ENCODE measurements around the gene UBE2Q1. TPM values are rescaled to one million over a fixed set of nuclear protein-coding genes. Genes with fewer than 3 reads are reported as not detected.

The UBE2Q1 gene
- total and polyA plus RNA-seq, 2 experiments from 2014 or later = 15.5 to 33.0 TPM

- H3K4me2 ChIP-seq = no peak overlapping the region
- no peaks in the 10 kb centered on the region for H3F3A ChIP-seq (replicated peaks; ENCODE audit: low read depth)
- H3K36me3 ChIP-seq (ENCODE audit: insufficient read depth) = no peaks in the 10 kb centered on the region
- Mint-ChIP-seq H3K27me3 (ENCODE audit: insufficient read depth, low read depth, poor library complexity) (peaks cover 8% of the 10 kb centered on the region), H3K4me1 (no peaks in the 10 kb centered on the region), H3K4me3 (no peak overlapping the region), H3K27ac (no peak overlapping the region), H3K36me3 (ENCODE audit: low read depth) (no peaks in the 10 kb centered on the region), H3K9me3 (no peaks in the 10 kb centered on the region; the same call in 2 of the 3 replicates)
- no peak overlapping the region for H3K27ac ChIP-seq (ENCODE audit: low read depth)
- no peak overlapping the region for H3K4me3 ChIP-seq
- no peaks in the 10 kb centered on the region for H3K4me1 ChIP-seq (ENCODE audit: insufficient read depth)
- TF ChIP-seq STAT1 (IDR thresholded peaks at IDR 0.05; ENCODE audit: unreplicated experiment) (no peak), REST (IDR thresholded peaks at IDR 0.05; ENCODE audit: unreplicated experiment) (no peak), EZH2phosphoT487 (IDR thresholded peaks at IDR 0.05; ENCODE audit: unreplicated experiment) (no peak)
- no peak for ATAC-seq
- no peaks in the 10 kb centered on the region for H4K20me1 ChIP-seq (replicated peaks; ENCODE audit: insufficient read depth)
- H3K27me3 ChIP-seq (ENCODE audit: insufficient read depth) = no peaks in the 10 kb centered on the region
- H3K9me2 ChIP-seq (ENCODE audit: insufficient read depth) = no peaks in the 10 kb centered on the region
- H2AFZ ChIP-seq = no peak overlapping the region
- DNase-seq (ENCODE audit: low spot score) = no peak
- H3K79me2 ChIP-seq (replicated peaks; ENCODE audit: insufficient read depth) = no peaks in the 10 kb centered on the region
Measured at GRCh38 chr1:154514066-154514553, 44.4 kb downstream of the UBE2Q1 start.

- Histone ChIP-seq H3K27ac (ENCODE audit: low read depth) (no peak overlapping the region), H3K79me2 (replicated peaks; ENCODE audit: insufficient read depth) (no peaks in the 10 kb centered on the region), H3K9me2 (ENCODE audit: insufficient read depth) (no peaks in the 10 kb centered on the region), H4K20me1 (replicated peaks; ENCODE audit: insufficient read depth) (no peaks in the 10 kb centered on the region), H3K4me1 (ENCODE audit: insufficient read depth) (no peaks in the 10 kb centered on the region), H3K36me3 (ENCODE audit: insufficient read depth) (no peaks in the 10 kb centered on the region), H3F3A (replicated peaks; ENCODE audit: low read depth) (no peaks in the 10 kb centered on the region), H3K27me3 (ENCODE audit: insufficient read depth) (no peaks in the 10 kb centered on the region), H3K4me2 (no peak overlapping the region), H3K4me3 (no peak overlapping the region), H2AFZ (no peak overlapping the region)
- H3K27me3 Mint-ChIP-seq (ENCODE audit: insufficient read depth, low read depth, poor library complexity) = peaks cover 8% of the 10 kb centered on the region
- H3K27ac Mint-ChIP-seq = no peak overlapping the region
- no peaks in the 10 kb centered on the region; the same call in 2 of the 3 replicates for H3K9me3 Mint-ChIP-seq
- H3K36me3 Mint-ChIP-seq (ENCODE audit: low read depth) = no peaks in the 10 kb centered on the region
- no peaks in the 10 kb centered on the region for H3K4me1 Mint-ChIP-seq
- DNase-seq (ENCODE audit: low spot score) (no peak), ATAC-seq (no peak)
- no peak overlapping the region for H3K4me3 Mint-ChIP-seq
- TF ChIP-seq, protein P1, sequence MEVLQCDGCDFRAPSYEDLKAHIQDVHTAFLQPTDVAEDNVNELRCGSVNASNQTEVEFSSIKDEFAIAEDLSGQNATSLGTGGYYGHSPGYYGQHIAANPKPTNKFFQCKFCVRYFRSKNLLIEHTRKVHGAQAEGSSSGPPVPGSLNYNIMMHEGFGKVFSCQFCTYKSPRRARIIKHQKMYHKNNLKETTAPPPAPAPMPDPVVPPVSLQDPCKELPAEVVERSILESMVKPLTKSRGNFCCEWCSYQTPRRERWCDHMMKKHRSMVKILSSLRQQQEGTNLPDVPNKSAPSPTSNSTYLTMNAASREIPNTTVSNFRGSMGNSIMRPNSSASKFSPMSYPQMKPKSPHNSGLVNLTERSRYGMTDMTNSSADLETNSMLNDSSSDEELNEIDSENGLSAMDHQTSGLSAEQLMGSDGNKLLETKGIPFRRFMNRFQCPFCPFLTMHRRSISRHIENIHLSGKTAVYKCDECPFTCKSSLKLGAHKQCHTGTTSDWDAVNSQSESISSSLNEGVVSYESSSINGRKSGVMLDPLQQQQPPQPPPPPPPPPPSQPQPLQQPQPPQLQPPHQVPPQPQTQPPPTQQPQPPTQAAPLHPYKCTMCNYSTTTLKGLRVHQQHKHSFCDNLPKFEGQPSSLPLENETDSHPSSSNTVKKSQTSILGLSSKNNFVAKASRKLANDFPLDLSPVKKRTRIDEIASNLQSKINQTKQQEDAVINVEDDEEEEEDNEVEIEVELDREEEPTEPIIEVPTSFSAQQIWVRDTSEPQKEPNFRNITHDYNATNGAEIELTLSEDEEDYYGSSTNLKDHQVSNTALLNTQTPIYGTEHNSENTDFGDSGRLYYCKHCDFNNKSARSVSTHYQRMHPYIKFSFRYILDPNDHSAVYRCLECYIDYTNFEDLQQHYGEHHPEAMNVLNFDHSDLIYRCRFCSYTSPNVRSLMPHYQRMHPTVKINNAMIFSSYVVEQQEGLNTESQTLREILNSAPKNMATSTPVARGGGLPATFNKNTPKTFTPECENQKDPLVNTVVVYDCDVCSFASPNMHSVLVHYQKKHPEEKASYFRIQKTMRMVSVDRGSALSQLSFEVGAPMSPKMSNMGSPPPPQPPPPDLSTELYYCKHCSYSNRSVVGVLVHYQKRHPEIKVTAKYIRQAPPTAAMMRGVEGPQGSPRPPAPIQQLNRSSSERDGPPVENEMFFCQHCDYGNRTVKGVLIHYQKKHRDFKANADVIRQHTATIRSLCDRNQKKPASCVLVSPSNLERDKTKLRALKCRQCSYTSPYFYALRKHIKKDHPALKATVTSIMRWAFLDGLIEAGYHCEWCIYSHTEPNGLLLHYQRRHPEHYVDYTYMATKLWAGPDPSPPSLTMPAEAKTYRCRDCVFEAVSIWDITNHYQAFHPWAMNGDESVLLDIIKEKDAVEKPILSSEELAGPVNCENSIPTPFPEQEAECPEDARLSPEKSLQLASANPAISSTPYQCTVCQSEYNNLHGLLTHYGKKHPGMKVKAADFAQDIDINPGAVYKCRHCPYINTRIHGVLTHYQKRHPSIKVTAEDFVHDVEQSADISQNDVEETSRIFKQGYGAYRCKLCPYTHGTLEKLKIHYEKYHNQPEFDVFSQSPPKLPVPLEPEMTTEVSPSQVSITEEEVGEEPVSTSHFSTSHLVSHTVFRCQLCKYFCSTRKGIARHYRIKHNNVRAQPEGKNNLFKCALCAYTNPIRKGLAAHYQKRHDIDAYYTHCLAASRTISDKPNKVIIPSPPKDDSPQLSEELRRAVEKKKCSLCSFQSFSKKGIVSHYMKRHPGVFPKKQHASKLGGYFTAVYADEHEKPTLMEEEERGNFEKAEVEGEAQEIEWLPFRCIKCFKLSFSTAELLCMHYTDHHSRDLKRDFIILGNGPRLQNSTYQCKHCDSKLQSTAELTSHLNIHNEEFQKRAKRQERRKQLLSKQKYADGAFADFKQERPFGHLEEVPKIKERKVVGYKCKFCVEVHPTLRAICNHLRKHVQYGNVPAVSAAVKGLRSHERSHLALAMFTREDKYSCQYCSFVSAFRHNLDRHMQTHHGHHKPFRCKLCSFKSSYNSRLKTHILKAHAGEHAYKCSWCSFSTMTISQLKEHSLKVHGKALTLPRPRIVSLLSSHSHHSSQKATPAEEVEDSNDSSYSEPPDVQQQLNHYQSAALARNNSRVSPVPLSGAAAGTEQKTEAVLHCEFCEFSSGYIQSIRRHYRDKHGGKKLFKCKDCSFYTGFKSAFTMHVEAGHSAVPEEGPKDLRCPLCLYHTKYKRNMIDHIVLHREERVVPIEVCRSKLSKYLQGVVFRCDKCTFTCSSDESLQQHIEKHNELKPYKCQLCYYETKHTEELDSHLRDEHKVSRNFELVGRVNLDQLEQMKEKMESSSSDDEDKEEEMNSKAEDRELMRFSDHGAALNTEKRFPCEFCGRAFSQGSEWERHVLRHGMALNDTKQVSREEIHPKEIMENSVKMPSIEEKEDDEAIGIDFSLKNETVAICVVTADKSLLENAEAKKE (CRISPR knock-in tag; IDR thresholded peaks at IDR 0.05) = no peak
- TF ChIP-seq ZNF331 (CRISPR knock-in tag; IDR thresholded peaks at IDR 0.05; ENCODE audit: low read depth) (no peak), CREB1 (CRISPR knock-in tag; IDR thresholded peaks at IDR 0.05; ENCODE audit: low read depth) (no peak), EZH2phosphoT487 (IDR thresholded peaks at IDR 0.05; ENCODE audit: unreplicated experiment) (no peak), POLR2AphosphoS5 (IDR thresholded peaks at IDR 0.05; ENCODE audit: low read depth) (no peak), STAT1 (IDR thresholded peaks at IDR 0.05; ENCODE audit: unreplicated experiment) (no peak)
- TF ChIP-seq, protein P2, sequence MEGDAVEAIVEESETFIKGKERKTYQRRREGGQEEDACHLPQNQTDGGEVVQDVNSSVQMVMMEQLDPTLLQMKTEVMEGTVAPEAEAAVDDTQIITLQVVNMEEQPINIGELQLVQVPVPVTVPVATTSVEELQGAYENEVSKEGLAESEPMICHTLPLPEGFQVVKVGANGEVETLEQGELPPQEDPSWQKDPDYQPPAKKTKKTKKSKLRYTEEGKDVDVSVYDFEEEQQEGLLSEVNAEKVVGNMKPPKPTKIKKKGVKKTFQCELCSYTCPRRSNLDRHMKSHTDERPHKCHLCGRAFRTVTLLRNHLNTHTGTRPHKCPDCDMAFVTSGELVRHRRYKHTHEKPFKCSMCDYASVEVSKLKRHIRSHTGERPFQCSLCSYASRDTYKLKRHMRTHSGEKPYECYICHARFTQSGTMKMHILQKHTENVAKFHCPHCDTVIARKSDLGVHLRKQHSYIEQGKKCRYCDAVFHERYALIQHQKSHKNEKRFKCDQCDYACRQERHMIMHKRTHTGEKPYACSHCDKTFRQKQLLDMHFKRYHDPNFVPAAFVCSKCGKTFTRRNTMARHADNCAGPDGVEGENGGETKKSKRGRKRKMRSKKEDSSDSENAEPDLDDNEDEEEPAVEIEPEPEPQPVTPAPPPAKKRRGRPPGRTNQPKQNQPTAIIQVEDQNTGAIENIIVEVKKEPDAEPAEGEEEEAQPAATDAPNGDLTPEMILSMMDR (conservative IDR thresholded peaks at IDR 0.05; ENCODE audit: low read depth in 2 of 2) = no peak
- TF ChIP-seq, protein P3, sequence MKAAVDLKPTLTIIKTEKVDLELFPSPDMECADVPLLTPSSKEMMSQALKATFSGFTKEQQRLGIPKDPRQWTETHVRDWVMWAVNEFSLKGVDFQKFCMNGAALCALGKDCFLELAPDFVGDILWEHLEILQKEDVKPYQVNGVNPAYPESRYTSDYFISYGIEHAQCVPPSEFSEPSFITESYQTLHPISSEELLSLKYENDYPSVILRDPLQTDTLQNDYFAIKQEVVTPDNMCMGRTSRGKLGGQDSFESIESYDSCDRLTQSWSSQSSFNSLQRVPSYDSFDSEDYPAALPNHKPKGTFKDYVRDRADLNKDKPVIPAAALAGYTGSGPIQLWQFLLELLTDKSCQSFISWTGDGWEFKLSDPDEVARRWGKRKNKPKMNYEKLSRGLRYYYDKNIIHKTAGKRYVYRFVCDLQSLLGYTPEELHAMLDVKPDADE (IDR thresholded peaks at IDR 0.05) = no peak
Measured at GRCh38 chr1:154512760-154513159, 45.7 kb downstream of the UBE2Q1 start.

Data from GM23338 (cell line).